ENCODE results near the gene ZFTA.
"Not testable (repeated sequence)": the region's sequence is repeated elsewhere in the genome, so short reads cannot be mapped to it uniquely, and the experiment has no call there.

ZFTA gene

GRCh38 chr11:63771741-63772318, 3.3 kb upstream of the ZFTA start:
- DNase-seq = not testable (repeated sequence)

DNA sequence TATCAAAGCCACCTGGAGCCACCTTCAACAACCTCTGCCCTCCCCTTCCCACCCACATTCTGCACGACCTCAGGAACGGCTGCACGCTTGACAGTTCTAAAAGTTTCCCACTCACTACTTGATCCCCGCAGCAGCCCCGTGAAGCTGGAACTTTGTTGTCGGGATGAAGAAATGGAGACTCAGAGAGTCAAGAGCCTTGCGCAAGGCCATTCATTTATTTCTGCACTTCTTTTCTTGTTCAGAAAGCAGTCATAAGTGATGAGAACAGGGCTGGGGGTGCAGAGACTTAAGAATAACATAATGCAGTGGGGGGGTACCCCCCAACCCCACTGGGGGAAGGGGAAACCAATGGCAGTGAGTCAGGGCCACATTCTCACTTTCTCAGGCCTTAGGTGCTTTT, 2.2 kb upstream of the ZFTA start:
- no peak for DNase-seq

DNA sequence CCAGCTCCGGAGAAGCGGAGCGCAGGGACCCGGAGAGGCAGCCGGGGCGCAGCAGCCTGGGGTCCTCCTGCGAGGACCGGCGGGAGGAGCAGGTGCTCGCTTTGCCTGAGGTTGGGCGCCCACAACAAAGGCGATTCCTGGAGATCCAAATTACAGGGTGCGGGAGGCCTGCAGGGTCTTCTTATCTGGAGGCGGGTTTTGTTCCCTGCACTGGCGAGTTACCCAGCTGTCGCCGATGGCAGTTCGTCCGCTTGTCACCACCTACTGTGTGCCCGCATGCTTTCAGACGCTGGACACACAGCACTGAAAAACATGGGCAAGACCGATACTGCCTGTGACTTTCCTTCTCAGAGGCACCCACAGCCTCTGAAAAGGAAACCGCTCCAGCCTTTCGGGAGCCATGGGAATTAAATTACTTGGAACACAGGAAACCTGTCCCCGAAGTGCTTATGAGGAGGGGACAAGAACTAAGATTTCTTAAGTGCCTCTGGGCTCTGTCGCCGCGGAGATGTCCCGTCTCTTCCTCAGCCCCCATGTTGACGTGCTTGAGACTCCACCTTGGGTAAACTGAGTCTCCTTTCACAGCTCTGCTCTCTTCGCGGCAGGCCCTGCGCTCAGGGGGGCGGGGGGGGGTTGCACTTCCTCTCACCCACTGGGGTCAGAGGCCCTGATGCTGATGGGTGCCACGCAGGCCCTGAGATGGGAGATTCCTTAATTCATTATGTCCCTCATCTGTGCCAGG, 1.3 kb upstream of the ZFTA start:
- DNase-seq = no peak

DNA sequence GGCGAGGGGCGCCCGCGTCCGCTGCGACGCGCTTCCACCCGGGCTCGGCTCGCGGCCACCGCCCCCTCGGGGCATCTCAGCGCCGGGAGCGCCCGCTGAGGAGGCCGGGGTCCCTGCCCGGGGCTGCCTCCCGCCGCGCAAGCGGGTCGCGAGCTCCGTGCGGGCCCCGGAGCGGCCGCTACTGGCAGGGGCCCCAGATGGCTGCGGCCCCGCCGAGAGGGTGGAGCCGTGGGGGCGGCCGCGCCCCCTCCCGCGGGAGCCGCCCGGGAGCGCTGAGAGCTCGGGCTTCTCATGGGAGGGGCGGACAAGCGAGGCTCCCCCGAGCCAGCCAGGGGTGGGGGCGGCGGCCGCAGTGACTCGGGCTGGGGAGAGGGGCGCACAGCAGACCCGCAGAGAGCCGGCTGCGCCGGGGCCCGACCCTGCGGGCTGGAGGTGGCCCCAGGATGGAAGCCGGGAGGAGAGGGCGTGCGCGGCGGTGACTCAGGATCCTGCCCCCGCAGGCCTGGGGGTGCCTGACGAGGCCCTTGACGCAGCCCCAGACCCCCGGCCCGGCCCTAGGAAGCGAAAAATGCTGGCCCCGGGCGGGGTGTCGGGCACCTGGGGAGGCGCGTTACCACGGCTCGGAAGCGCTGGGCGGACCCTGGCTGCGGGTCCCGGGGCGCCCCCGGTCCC, 603 bp upstream of the ZFTA start:
- DNase-seq = no peak

- no peak for DNase-seq
Measured at GRCh38 chr11:63767565-63768236, 874 bp downstream of the ZFTA start.

DNA sequence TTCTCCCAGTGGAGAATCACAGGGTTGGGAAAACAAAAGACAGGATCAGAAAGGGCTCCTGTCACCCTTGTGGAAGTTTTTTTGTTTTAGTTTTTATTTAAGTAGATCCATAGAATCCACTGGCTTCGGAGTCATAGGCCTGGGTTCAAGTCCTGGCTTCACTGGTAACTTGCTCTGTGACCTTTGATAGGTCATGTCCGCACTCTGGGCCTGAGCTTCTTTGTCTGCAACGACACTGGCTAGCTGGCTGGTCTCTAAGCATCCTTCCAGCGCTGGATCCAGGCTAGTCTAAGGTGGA, 1.4 kb downstream of the ZFTA start:
- DNase-seq = no peak

- DNase-seq = no peak
Measured at GRCh38 chr11:63766531-63767235, 1.9 kb downstream of the ZFTA start.

- DNase-seq = no peak
Measured at GRCh38 chr11:63765688-63766241, 2.8 kb downstream of the ZFTA start.

DNA sequence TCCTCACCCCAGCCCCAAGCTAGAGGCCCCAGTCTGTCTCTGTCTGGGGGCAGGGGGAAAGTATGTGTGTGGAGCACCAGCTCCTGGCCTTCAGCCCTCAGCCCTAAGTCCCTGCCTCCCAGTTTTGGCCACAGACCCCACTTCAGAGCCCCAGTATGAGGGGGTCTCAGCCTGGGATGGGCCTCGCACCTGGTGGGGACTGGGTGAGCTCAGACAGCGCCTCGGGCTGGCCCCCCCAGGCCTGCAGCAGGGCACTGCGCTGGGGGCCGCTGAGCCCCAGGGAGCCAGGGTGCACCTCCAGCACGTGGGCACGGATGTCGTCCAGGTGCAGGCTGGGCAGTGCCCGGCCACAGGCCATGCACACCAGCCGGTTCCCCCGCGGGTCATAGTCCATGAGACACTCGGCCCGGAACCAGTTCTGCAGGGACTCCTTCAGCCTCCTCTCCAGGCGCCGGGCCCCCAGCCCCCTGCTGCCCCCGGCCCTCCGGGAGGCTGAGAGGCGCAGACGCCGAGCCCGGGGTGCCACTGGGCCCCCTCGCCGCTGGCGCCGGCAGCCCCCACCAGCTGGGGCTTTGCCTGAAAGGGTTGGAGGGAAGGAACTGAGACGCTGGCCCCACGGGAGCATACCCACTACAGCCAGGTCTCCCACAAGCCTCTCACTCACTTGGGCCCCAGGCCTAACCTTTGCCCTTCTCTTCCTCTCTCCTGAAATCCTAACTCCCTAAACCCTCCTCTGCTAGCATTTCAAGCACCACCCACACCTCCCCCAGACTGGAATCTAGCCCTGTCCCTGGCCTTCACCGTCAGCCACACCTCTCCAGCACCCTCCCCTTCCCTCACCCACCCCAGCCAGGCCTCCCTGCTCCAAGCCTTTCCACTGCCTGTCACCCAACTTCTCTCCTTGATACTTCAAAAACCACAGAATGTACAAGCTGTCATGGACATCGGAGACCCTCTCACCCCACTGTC, 3.6 kb downstream of the ZFTA start:
- DNase-seq = no peak

- DNase-seq = no peak
Measured at GRCh38 chr11:63764340-63764678, 4.3 kb downstream of the ZFTA start.

DNA sequence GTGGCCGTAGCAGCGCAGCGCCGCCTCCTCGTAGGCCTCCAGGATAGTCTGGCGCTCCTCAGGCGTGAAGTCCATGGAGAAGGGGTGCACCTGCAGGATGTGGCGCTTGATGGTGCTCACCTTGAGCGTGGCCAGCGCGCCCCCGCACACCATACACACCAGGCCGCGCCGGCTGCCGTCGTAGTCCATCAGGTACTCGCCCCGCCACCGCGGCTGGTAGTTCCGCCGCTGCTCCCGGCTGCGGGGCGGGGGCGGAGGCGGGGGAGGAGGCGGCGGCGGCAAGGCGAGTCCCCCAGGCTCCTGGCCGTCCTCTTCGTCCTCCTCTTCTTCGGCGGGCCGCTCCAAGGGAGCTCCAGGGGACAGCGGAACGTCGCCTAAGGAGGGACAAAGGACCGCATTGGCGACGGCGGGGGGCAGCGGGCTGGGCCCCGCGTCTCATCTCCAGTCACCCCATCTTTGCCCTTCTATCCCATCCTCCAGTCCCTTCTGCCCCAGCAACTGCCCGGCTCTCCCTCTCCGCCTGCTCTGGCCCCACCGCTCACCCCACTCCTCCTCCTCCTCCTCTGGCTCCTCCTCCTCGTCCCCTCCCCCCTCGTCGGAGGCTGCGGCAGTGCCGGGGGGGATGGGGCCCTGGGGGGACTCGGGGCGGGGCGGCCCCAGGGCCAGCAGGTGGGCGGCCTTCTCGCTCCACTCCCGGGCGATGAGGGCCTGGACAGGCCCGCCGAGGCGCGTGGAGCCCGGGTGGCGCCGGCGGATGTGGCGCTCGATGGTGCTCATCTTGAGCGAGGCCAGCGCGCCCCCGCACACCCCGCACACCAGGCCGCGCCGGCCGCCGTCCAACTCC, 4.9 kb downstream of the ZFTA start:
- DNase-seq = no peak

DNA sequence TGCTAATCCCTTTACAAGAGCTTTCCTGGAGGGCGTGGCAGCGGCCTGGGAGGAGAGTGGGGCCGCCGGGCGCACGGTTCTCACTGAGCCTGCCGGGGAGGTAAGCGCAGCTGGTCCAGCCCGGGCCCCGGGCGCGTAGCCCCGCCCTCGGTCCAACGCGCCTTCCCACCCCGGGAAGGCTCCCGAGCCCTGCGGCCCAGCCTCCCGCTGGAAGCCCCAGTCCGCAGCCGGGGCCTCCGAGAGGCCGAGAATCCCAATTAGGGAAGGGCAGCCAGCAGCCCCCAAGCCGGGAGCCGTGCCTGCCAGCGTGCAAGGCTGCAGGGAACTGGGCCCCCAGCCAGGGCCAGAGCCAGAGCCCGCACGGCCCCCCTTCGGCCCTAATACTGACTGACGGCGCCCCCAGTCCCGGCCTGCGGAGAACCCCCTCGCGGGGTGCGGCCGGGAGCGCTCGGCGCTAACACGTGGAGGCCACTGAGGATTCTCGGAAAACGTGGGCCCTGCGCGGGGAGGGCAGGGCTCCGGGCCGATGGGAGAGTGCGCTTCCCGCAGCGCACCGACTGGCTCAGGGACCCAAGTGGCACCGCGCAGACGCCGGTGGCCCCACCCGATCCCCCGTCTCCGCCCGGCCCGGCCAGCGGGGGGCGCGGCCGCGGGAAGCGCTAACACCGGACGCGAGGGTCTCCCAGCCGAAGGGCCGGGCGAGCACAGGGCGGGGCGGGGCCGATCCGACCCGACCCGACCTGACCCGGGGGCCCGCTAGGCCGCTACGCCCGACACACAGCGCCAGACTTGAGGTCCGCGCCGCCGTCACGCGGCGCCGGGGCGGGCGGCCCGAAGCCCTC, 5.7 kb downstream of the ZFTA start:
- no peak for DNase-seq

GRCh38 chr11:63761931-63762653, 6.5 kb downstream of the ZFTA start:
- DNase-seq = no peak

DNA sequence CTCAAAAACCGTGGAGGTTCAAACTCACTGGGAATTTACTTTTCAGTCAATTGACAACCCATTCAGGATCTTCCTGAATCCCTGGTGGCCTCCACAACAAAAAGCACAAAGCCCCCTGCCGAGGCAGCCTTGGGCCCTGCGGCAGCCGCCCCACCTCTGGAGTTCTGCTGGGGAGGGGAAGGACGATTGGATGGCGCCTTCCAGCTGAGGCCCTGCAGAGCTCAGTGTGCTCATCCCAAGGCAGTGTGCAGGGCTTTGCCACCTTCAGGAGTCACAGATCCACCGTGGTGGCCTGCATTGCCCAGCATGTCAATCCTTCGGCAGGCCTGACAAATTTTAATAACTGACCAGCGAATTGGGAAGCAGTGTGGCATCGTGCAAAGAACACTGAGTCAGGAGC, 7.4 kb downstream of the ZFTA start:
- DNase-seq = no peak

DNA sequence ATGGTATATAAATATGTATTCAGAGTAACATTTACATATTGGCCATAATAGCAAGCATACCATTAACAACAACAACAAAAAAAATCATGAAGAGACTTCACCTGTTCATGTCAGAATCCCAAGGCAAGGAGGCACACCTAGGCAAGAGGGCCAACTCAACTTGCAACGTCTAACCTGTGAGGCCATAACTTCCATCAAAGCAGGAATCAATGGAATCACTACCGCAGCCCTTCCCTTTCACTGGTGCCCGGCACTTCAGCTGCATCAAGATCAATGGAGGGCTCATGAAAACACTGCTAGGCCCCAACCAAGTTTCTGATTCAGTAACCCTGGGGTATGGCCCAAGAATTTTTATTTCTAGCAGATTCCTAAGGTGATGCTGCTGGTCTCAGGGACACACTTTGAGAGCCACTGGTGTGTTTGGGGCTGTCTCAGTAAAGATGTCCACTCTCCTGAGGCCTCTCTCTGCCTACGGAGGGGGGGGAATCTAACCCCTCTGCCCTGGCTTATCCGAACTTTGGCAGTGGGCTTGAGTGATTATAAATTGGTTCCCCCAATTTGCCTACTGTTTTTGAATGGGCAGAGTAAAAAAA, 8.0 kb downstream of the ZFTA start:
- no peak for DNase-seq

DNA sequence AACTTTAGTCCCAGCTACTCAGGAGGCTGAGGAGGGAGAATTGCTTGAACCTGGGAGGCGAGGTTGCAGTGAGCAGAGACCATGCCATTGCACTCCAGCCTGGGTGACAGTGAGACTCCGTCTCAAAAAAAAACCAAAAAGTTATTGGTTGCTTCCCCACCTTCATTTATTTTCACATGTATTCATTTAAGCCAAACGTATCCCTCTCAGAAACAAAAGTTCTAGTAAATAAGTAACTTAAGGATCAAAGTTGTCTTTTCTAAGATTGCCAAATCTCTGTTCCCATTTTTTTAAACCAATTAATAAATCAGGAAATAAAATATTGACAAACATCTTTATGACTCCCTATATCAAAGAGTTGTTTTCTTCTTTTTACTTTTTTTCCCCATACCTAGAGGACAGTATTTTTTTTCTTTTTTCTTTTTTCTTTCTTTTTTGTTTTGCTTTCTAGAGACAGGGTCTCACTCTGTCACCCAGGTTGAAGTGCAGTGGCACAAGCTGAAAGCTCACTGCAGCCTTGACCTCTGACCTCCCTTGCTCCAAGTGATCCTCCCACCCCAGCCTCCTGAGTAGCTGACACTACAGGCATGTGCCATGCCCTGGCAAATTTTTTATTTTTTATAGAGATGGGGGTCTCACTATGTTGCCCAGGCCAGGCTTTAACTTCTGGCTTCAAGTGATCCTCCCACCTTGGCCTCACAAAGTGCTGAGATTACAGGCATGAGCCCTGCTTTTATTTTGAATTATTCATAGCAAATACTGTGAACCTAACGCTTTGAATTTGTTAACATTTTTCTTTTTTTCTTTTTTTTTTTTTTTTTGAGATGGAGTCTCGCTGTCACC, 11.4 kb downstream of the ZFTA start:
- DNase-seq = no peak

DNA sequence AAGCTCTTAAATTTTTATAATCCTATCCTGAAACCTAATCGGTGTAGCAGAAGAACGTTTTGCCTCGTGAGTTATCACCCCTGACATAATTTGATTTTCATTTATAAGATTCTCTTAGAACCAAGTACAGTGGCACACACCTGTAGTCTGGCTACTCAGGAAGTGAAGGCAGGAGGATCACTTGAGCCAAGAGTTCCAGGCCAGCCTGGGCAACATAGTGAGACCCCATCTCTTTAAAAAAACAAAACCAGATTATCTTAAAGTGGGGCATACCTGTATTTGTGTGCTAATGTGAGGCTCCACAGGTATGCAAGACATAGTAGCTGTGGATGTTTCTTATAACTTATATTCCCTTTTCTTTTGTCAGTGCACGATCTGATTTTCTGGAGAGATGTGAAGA, 19.0 kb downstream of the ZFTA start:
- no peak for DNase-seq

- no peak for DNase-seq
Measured at GRCh38 chr11:63747011-63747410, 21.6 kb downstream of the ZFTA start.
